Left cardiac atrium (tissue), 4 donors: ENCODE measurements around the gene DOCK10. TPM values are rescaled to one million over a fixed set of nuclear protein-coding genes. Genes with fewer than 3 reads are reported as not detected.
"Not testable (repeated sequence)": the region's sequence is repeated elsewhere in the genome, so short reads cannot be mapped to it uniquely, and the experiment has no call there.

ENCODE experiments used
- ATAC-seq, 2 donors: fragments of 200-7000 bp; cut with Tn5 transposase; one replicate each; pipeline ENCODE4 v1.9.1; 2020; ENCODE audit warnings: mild to moderate bottlenecking in 2 of 2, moderate library complexity in 2 of 2
- DNase-seq: peaks from one replicate; pipeline ENCODE4 v3.0.0-alpha.2; 2020
- intact Hi-C, 2 donors: fragments of 100-400 bp; cut with DNase I; formaldehyde crosslinking; loops; one replicate each; pipeline versions ENCODE4 v1.14.1 to v1.15.1; 2022 to 2023
- total RNA-seq, 2 donors: library from RNA; stranded (reverse); fragmentation: NEBNext Ultra II Directional; extraction: Animal tissue kit (Norgen Biotek cat#: 25700); gene quantifications; one replicate each; pipeline ENCODE4 v1.2.1, GENCODE V29; 2021
- donor health status: DM: no; HTN: yes; CAD: no.
- donor health status: DM: no; HTN: yes; CAD: no; lungs with severe emphysema.
- donor health status: DM: yes; HTN: yes; CAD: no.
- donor health status: Dilated cardiomyopathy.

Gene DOCK10
- total RNA-seq, 2 donors from 2014 or later = 4.2 to 5.0 TPM

- no peak for ATAC-seq
- DNase-seq = no peak
- intact Hi-C loops = no loop called here
These were observed 10.4 kb upstream of the DOCK10 start for GRCh38 chr2:225052703-225053102.

GRCh38 chr2:225047502-225047901, 5.2 kb upstream of the DOCK10 start:
- intact Hi-C loops, ATAC-seq, DNase-seq: not testable (repeated sequence)

GRCh38 chr2:225042800-225043167, 516 bp upstream of the DOCK10 start:
- ATAC-seq = no peak
- no peak for DNase-seq
- intact Hi-C loops = no loop called here

- ATAC-seq (peak; percentile 35 to 48), DNase-seq (peak; percentile 22)
These were observed 939 bp downstream of the DOCK10 start for GRCh38 chr2:225041207-225041850.

GRCh38 chr2:225040856-225041206, 1.4 kb downstream of the DOCK10 start:
- DNase-seq = no peak
- intact Hi-C loops = no loop called here
- peak in 1 of 2 donors; percentile 24 for ATAC-seq

More at GRCh38 chr2:225041207-225041850, 939 bp downstream of the DOCK10 start:
- intact Hi-C loops = no loop called here

GRCh38 chr2:225040142-225040541, 2.1 kb downstream of the DOCK10 start:
- intact Hi-C loops = no loop called here
- no peak for ATAC-seq

GRCh38 chr2:225038231-225038523, 4.1 kb downstream of the DOCK10 start:
- no peak for ATAC-seq
- no peak for DNase-seq
- intact Hi-C loops = no loop called here

More at GRCh38 chr2:225040142-225040541, 2.1 kb downstream of the DOCK10 start:
- DNase-seq = no peak

- DNase-seq (no peak), ATAC-seq (no peak)
- intact Hi-C loops = no loop called here
These were observed 4.6 kb downstream of the DOCK10 start for GRCh38 chr2:225037415-225038230.

GRCh38 chr2:225036431-225036830, 5.8 kb downstream of the DOCK10 start:
- no peak for ATAC-seq
- DNase-seq = no peak
- intact Hi-C loops = no loop called here

GRCh38 chr2:225033440-225034318, 8.6 kb downstream of the DOCK10 start:
- ATAC-seq (no peak), DNase-seq (no peak)
- intact Hi-C loops = no loop called here

GRCh38 chr2:225032246-225032645, 10.0 kb downstream of the DOCK10 start:
- ATAC-seq = no peak
- DNase-seq = no peak
- intact Hi-C loops = no loop called here

GRCh38 chr2:225031599-225031998, 10.7 kb downstream of the DOCK10 start:
- intact Hi-C loops = no loop called here
- no peak for ATAC-seq
- no peak for DNase-seq

GRCh38 chr2:225030893-225031292, 11.4 kb downstream of the DOCK10 start:
- DNase-seq (no peak), ATAC-seq (no peak)
- intact Hi-C loops = no loop called here

- DNase-seq (no peak), ATAC-seq (no peak)
- intact Hi-C loops = no loop called here
These were observed 12.1 kb downstream of the DOCK10 start for GRCh38 chr2:225030203-225030602.

- intact Hi-C loops = no loop called here
- DNase-seq (no peak), ATAC-seq (no peak)
These were observed 13.7 kb downstream of the DOCK10 start for GRCh38 chr2:225028572-225028971.

GRCh38 chr2:225027061-225027762, 15.1 kb downstream of the DOCK10 start:
- no peak for ATAC-seq
- intact Hi-C loops = no loop called here
- no peak for DNase-seq

GRCh38 chr2:225025917-225026571, 16.2 kb downstream of the DOCK10 start:
- DNase-seq = no peak
- intact Hi-C loops = no loop called here
- peak; percentile 65 to 86 for ATAC-seq

- ATAC-seq (no peak), DNase-seq (no peak)
- intact Hi-C loops = no loop called here
These were observed 20.1 kb downstream of the DOCK10 start for GRCh38 chr2:225022188-225022587.
